HCT116 (cell line): Measurements from ENCODE around the gene KRT33B. TPM values are rescaled to one million over a fixed set of nuclear protein-coding genes. Genes with fewer than 3 reads are reported as not detected.

ENCODE experiments used
- ATAC-seq: fragments of 200-7000 bp; cut with Tn5 transposase; 2 replicates; pipeline ENCODE4 v1.9.1; 2020; ENCODE audit warnings: mild to moderate bottlenecking, moderate library complexity
- BruUV-seq: library from RNA; stranded (reverse); fragments of 400-500 nt; replicated peaks from 2 replicates; lab custom pipeline; 2021; lab: Mats Ljungman, UMichigan
- CTCF ChIA-PET: fragments of 300-600 bp; sonication (Branson Sonifier 250); formaldehyde crosslinking; loops from one replicate; lab custom pipeline; 2021; ENCODE audit warnings: antibody characterized with exemption; lab: Charles Lee
- POLR2A ChIA-PET: fragments of 300-600, 350-600 bp; sonication (Branson Sonifier 250); formaldehyde crosslinking; loops from one replicate; lab custom pipeline; 2021; ENCODE audit warnings: antibody characterized with exemption; lab: Charles Lee
- RAD21 ChIA-PET, 2 experiments: fragments of 300-600 bp; sonication (Branson Sonifier 250); formaldehyde crosslinking; loops; one replicate each; lab custom pipeline; 2023; ENCODE audit warnings: low total read pairs in 2 of 2; ENCODE audit not compliant: uncharacterized antibody in 2 of 2, unreplicated experiment in 2 of 2, low non-redundant PET in 1 of 2; lab: Charles Lee
- DNase-seq: peaks from one replicate; pipeline ENCODE4 v3.0.0-alpha.2; 2010; ENCODE audit warnings: low read depth, low spot score
- H2AFZ ChIP-seq: fragments of 200-600 bp; shearing (Covaris generic), sonication (generic); 2 replicates; pipeline ENCODE4 v1.6.1; 2017; ENCODE audit warnings: low read depth, mixed run types, mixed read lengths, antibody characterized with exemption, low read length; ENCODE audit not compliant: poor library complexity, severe bottlenecking
- H3K27ac ChIP-seq: 2 replicates; pipeline ENCODE4 v1.5.1; 2012; ENCODE audit warnings: low read depth, low read length
- H3K27me3 ChIP-seq: fragments of 200-600 bp; sonication (generic); 2 replicates; pipeline ENCODE4 v1.6.1; 2016; ENCODE audit warnings: mixed run types, low read length, mixed read lengths; ENCODE audit not compliant: insufficient read depth
- H3K36me3 ChIP-seq, 2 experiments: fragments of 200-500 bp in 1 of 2; fragments of 200-600 bp in 1 of 2; sonication (Bioruptor generic) in 1 of 2; sonication (generic) in 1 of 2; 2 replicates each; pipeline versions ENCODE4 v1.5.1 to v1.6.1; 2014 to 2016; ENCODE audit warnings: low read length in 2 of 2, inconsistent platforms in 1 of 2, mixed read lengths in 1 of 2, mixed run types in 1 of 2; ENCODE audit not compliant: insufficient read depth in 2 of 2, control insufficient read depth in 1 of 2
- H3K4me1 ChIP-seq, 2 experiments: fragments of 200-600 bp in 1 of 2; sonication (generic) in 1 of 2; 2 replicates each; pipeline versions ENCODE4 v1.5.1 to v1.6.1; 2012 to 2017; ENCODE audit warnings: low read length in 2 of 2, inconsistent platforms in 1 of 2, mild to moderate bottlenecking in 1 of 2, mixed read lengths in 1 of 2, mixed run types in 1 of 2, moderate library complexity in 1 of 2; ENCODE audit not compliant: insufficient read depth in 2 of 2, control insufficient read depth in 1 of 2
- H3K4me2 ChIP-seq: fragments of 200-600 bp; sonication (generic); 2 replicates; pipeline ENCODE4 v1.6.1; 2017; ENCODE audit warnings: mixed run types, low read length, mixed read lengths
- H3K4me3 ChIP-seq, 2 experiments: fragments of 200-600 bp in 1 of 2; sonication (generic) in 1 of 2; replicated peaks in 1 of 2; 2 replicates each; pipeline ENCODE4 v1.5.1; 2011 to 2016; ENCODE audit warnings: low read length in 2 of 2, control low read depth in 1 of 2, low read depth in 1 of 2, mild to moderate bottlenecking in 1 of 2, mixed read lengths in 1 of 2, mixed run types in 1 of 2
- H3K79me2 ChIP-seq: fragments of 200-600 bp; sonication (generic); 2 replicates; pipeline ENCODE4 v1.6.1; 2017; ENCODE audit warnings: mild to moderate bottlenecking, mixed run types, low read length, moderate library complexity, mixed read lengths; ENCODE audit not compliant: insufficient read depth
- H3K9ac ChIP-seq: fragments of 200-600 bp; sonication (generic); 2 replicates; pipeline ENCODE4 v1.6.1; 2016; ENCODE audit warnings: low read length, mixed read lengths
- H3K9me2 ChIP-seq: fragments of 200-600 bp; sonication (generic), shearing (Covaris generic); 2 replicates; pipeline ENCODE4 v1.6.1; 2017; ENCODE audit warnings: mixed run types, mild to moderate bottlenecking, moderate library complexity; ENCODE audit not compliant: insufficient read depth
- H3K9me3 ChIP-seq, 2 experiments: fragments of 200-500 bp in 1 of 2; fragments of 200-600 bp in 1 of 2; sonication (Bioruptor generic) in 1 of 2; sonication (generic) in 1 of 2; 2 replicates each; pipeline ENCODE4 v1.6.1; 2014 to 2017; ENCODE audit warnings: low read length in 2 of 2, mixed read lengths in 2 of 2, inconsistent platforms in 1 of 2, low read depth in 1 of 2, mild to moderate bottlenecking in 1 of 2, mixed run types in 1 of 2, moderate library complexity in 1 of 2; ENCODE audit not compliant: control insufficient read depth in 1 of 2, insufficient read depth in 1 of 2
- H4K20me1 ChIP-seq: fragments of 200-600 bp; sonication (generic), shearing (Covaris generic); 2 replicates; pipeline ENCODE4 v1.6.1; 2017; ENCODE audit warnings: mixed run types, mild to moderate bottlenecking, moderate library complexity; ENCODE audit not compliant: insufficient read depth
- CBX3 ChIP-seq: IDR thresholded peaks from 2 replicates; pipeline ENCODE4 v1.6.1; 2012; ENCODE audit warnings: low read depth
- CEBPB ChIP-seq: IDR thresholded peaks from 2 replicates; pipeline ENCODE4 v1.6.1; 2012; ENCODE audit warnings: low read depth
- EGR1 ChIP-seq: IDR thresholded peaks from 2 replicates; pipeline ENCODE4 v1.6.1; 2012; ENCODE audit warnings: low read depth
- ELF1 ChIP-seq: IDR thresholded peaks from 2 replicates; pipeline ENCODE4 v1.6.1; 2012; ENCODE audit warnings: low read depth, borderline replicate concordance
- EZH2 ChIP-seq: fragments of 200-600 bp; sonication (generic); IDR thresholded peaks from 2 replicates; pipeline ENCODE4 v1.6.1; 2017; ENCODE audit warnings: antibody characterized with exemption, mixed run types
- JUND ChIP-seq: IDR thresholded peaks from 2 replicates; pipeline ENCODE4 v1.6.1; 2012
- POLR2AphosphoS5 ChIP-seq: IDR thresholded peaks from 2 replicates; pipeline ENCODE4 v1.6.1; 2011; ENCODE audit warnings: mild to moderate bottlenecking, low read depth, low read length, moderate library complexity
- RAD21 ChIP-seq: IDR thresholded peaks from 2 replicates; pipeline ENCODE4 v1.6.1; 2012; ENCODE audit warnings: low read depth, mild to moderate bottlenecking
- SP1 ChIP-seq: IDR thresholded peaks from 2 replicates; pipeline ENCODE4 v1.6.1; 2012; ENCODE audit warnings: low read depth
- SRF ChIP-seq: IDR thresholded peaks from 2 replicates; pipeline ENCODE4 v1.6.1; 2012; ENCODE audit warnings: low read depth
- ZNF274 ChIP-seq: fragments of 200-500 bp; sonication (Bioruptor generic); IDR thresholded peaks from 2 replicates; pipeline ENCODE4 v1.6.1; 2014; ENCODE audit warnings: mild to moderate bottlenecking, low read depth, low read length, inconsistent platforms
- intact Hi-C: fragments of 100-400 bp; cut with micrococcal nuclease; formaldehyde crosslinking; loops from 2 replicates; pipeline ENCODE4 v1.10.0; 2022
- total RNA-seq: library from RNA; stranded (reverse); gene quantifications from one replicate; pipeline ENCODE4 v1.2.1, GENCODE V29; 2021; ENCODE audit not compliant: unreplicated experiment
- TF ChIP-seq, protein P1 (sequence below): IDR thresholded peaks from 2 replicates; pipeline ENCODE4 v1.6.1; 2012; ENCODE audit warnings: low read depth
- TF ChIP-seq, protein P2 (sequence below): IDR thresholded peaks from 2 replicates; pipeline ENCODE4 v1.6.1; 2012
- TF ChIP-seq, protein P3 (sequence below): IDR thresholded peaks from 2 replicates; pipeline ENCODE4 v1.6.1; 2011; ENCODE audit warnings: mild to moderate bottlenecking, low read length, moderate library complexity; ENCODE audit not compliant: insufficient replicate concordance; ENCODE audit errors: extremely low read depth
- TF ChIP-seq, protein P4 (sequence below): IDR thresholded peaks from 2 replicates; pipeline ENCODE4 v1.6.1; 2012

KRT33B gene
- total RNA-seq, 1 experiment from 2014 or later, result not detected

DNA sequence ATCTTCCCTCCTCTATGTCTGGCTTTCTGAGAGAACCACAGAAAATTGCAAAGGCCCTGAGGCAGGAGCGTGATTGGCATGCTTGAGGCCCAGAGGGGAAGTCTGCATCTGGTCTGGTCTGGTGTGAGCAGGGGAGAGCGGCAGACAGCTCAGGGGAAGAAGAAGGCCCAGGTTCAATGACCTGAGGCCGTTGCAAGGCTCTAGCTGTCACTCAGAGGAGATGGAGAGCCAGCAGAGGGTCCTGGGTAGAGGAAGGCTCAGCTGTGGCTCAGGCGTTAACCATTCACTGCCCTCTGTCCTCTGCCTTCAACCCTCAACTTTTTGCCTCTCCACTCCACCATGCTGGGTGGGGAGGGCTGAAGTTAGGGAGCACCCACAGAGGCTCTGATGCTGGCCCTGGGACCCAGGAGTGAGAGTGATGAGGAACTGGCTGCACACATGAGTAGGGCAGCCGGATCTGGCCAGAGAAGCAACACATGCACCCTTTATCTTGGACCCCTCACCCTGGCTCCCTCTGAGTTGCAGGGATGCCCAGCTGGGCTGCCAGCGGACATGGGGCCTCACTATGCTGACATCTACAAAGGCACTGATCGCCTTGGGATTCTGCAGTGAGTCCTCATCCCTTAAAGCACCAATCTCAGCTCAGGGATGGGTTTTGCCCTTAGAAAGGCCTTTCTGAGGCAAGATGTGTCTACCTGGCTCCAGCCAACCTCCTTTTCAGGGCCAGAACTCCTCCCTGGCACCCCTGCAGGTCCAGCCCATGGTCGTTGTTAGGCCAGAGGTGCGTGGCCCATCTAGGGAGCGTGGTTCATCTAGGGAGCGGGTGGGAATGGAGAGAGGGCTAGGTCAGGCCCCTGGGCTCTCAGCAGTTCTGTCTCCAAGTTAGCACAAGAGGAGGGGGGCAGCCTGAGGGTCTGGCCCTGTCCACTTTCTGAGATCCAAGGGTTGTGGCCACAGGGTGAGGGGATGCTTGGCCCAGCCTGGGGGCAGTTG, 46.4 kb downstream of the KRT33B start:
- H3K9me2 ChIP-seq, result no peaks in the 10 kb centered on the region
- H3K27ac ChIP-seq, result peak overlapping the region; percentile 35
- TF ChIP-seq CEBPB, result no peak
- TF ChIP-seq EZH2, result no peak
- TF ChIP-seq RAD21, result no peak
- no peak for TF ChIP-seq ZNF274
- TF ChIP-seq, protein P1, sequence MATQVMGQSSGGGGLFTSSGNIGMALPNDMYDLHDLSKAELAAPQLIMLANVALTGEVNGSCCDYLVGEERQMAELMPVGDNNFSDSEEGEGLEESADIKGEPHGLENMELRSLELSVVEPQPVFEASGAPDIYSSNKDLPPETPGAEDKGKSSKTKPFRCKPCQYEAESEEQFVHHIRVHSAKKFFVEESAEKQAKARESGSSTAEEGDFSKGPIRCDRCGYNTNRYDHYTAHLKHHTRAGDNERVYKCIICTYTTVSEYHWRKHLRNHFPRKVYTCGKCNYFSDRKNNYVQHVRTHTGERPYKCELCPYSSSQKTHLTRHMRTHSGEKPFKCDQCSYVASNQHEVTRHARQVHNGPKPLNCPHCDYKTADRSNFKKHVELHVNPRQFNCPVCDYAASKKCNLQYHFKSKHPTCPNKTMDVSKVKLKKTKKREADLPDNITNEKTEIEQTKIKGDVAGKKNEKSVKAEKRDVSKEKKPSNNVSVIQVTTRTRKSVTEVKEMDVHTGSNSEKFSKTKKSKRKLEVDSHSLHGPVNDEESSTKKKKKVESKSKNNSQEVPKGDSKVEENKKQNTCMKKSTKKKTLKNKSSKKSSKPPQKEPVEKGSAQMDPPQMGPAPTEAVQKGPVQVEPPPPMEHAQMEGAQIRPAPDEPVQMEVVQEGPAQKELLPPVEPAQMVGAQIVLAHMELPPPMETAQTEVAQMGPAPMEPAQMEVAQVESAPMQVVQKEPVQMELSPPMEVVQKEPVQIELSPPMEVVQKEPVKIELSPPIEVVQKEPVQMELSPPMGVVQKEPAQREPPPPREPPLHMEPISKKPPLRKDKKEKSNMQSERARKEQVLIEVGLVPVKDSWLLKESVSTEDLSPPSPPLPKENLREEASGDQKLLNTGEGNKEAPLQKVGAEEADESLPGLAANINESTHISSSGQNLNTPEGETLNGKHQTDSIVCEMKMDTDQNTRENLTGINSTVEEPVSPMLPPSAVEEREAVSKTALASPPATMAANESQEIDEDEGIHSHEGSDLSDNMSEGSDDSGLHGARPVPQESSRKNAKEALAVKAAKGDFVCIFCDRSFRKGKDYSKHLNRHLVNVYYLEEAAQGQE, result no peak
- no peak for TF ChIP-seq POLR2AphosphoS5
- TF ChIP-seq, protein P2, sequence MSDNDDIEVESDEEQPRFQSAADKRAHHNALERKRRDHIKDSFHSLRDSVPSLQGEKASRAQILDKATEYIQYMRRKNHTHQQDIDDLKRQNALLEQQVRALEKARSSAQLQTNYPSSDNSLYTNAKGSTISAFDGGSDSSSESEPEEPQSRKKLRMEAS, result no peak
- TF ChIP-seq CBX3, result no peak
- TF ChIP-seq SRF, result no peak
- TF ChIP-seq, protein P3, sequence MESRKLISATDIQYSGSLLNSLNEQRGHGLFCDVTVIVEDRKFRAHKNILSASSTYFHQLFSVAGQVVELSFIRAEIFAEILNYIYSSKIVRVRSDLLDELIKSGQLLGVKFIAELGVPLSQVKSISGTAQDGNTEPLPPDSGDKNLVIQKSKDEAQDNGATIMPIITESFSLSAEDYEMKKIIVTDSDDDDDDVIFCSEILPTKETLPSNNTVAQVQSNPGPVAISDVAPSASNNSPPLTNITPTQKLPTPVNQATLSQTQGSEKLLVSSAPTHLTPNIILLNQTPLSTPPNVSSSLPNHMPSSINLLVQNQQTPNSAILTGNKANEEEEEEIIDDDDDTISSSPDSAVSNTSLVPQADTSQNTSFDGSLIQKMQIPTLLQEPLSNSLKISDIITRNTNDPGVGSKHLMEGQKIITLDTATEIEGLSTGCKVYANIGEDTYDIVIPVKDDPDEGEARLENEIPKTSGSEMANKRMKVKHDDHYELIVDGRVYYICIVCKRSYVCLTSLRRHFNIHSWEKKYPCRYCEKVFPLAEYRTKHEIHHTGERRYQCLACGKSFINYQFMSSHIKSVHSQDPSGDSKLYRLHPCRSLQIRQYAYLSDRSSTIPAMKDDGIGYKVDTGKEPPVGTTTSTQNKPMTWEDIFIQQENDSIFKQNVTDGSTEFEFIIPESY, result no peak
- no peak for TF ChIP-seq JUND
- TF ChIP-seq SP1, result no peak
- TF ChIP-seq ELF1, result no peak
- TF ChIP-seq, protein P4, sequence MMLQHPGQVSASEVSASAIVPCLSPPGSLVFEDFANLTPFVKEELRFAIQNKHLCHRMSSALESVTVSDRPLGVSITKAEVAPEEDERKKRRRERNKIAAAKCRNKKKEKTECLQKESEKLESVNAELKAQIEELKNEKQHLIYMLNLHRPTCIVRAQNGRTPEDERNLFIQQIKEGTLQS, result no peak
- TF ChIP-seq EGR1, result no peak
- POLR2A ChIA-PET, result no interaction called here
- CTCF ChIA-PET, result interaction anchor here (0.5 to 2.9 kb wide), 17 partner anchors 9 to 707 kb away, joined by 3 to 15 read pairs (median 5); no protein-coding TSS in a partner anchor
- peaks cover 5 to 18% of the 10 kb centered on the region in 2 experiments; a peak in 3 of 4 replicates for H3K4me1 ChIP-seq
- H3K4me3 ChIP-seq, result no peak overlapping the region
- no peaks in the 10 kb centered on the region for H4K20me1 ChIP-seq
- no peaks in the 10 kb centered on the region for H3K27me3 ChIP-seq
- H3K4me2 ChIP-seq, result 0 out of 2 replicates have a peak overlapping the region, but pooled peaks have one; percentile 43
- RAD21 ChIA-PET, result no interaction called here
- no TSS peak for BruUV-seq
- no peaks in the 10 kb centered on the region for H3K79me2 ChIP-seq
- H2AFZ ChIP-seq, result no peak overlapping the region
- ATAC-seq (no peak), DNase-seq (no peak)
- intact Hi-C loops, result loop anchor here (1.0 to 10.0 kb wide), 4 partner anchors 224 to 698 kb away; no protein-coding TSS in a partner anchor
- H3K36me3 ChIP-seq, result peaks cover 0 to 7% of the 10 kb centered on the region in 2 experiments; a peak in 1 of 4 replicates
- H3K9ac ChIP-seq, result no peak overlapping the region
- H3K9me3 ChIP-seq, result peaks cover 4 to 22% of the 10 kb centered on the region in 2 experiments; a peak in 1 of 4 replicates
